ENCODE results near the gene PRUNE1.

DNA sequence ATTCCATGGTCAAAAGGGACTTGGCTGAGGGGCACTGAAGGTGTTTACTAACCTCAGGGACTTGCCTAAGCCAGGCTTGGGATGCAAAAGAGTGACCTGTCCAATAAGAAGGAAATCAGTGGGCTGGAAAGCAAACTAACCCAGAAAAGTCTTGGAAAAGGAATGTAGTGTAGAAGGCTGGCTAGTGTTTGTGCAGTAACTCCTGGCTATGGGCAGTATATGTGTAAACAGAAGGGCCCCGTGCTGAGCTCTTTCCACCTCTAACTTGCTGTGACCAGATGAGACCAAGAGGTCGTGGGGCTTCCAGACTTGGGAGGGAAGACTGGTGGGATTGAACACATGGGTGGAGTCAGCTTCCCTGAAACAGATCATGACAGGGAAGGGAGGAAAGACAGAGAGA is 5.6 kb upstream of the PRUNE1 start:
- TF ChIP-seq, protein P1, sequence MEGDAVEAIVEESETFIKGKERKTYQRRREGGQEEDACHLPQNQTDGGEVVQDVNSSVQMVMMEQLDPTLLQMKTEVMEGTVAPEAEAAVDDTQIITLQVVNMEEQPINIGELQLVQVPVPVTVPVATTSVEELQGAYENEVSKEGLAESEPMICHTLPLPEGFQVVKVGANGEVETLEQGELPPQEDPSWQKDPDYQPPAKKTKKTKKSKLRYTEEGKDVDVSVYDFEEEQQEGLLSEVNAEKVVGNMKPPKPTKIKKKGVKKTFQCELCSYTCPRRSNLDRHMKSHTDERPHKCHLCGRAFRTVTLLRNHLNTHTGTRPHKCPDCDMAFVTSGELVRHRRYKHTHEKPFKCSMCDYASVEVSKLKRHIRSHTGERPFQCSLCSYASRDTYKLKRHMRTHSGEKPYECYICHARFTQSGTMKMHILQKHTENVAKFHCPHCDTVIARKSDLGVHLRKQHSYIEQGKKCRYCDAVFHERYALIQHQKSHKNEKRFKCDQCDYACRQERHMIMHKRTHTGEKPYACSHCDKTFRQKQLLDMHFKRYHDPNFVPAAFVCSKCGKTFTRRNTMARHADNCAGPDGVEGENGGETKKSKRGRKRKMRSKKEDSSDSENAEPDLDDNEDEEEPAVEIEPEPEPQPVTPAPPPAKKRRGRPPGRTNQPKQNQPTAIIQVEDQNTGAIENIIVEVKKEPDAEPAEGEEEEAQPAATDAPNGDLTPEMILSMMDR (conservative IDR thresholded peaks at IDR 0.05; ENCODE audit: low read length), result no peak
- TF ChIP-seq EZH2phosphoT487 (IDR thresholded peaks at IDR 0.05; ENCODE audit: borderline replicate concordance, low read depth, low read length), result no peak

Data from OCI-LY7 (cell line).